Measurements from ENCODE around the gene IFNAR1. TPM values are rescaled to one million over a fixed set of nuclear protein-coding genes. Genes with fewer than 3 reads are reported as not detected.

Gene IFNAR1
- total RNA-seq = 47.6 TPM

- peak; percentile 94 for ATAC-seq
- DNase-seq (ENCODE audit: low spot score) = peak; percentile 98
These were observed at the start of gene IFNAR1 for GRCh38 chr21:33324291-33325221. Gene IFNAR1, plus strand, starts transcription at chr21:33324970. Its CDS starts 86 bp downstream, at chr21:33325056.

DNA sequence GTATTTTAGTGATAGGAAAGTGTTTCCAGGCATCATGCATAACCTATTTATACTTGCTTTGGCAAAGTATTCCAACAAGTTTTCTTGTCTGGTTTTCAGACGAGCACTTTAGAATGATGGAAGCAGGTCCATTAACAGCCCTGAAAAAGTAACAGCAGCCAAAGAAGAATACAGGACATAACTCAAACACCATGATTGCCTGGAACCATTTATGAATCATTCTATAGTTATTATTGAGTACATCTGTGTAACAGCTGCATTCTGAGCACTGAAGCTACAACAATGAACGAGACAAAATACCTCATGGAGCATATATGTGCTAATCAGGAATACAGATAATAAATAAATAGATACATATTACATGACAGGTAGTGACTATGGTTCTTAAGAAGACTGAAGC is 46.0 kb upstream of the IFNAR1 start:
- ATAC-seq (no peak), DNase-seq (ENCODE audit: low spot score) (no peak)

- no peak for ATAC-seq
- DNase-seq (ENCODE audit: low spot score) = no peak
These were observed 45.4 kb upstream of the IFNAR1 start for GRCh38 chr21:33279330-33279820.

GRCh38 chr21:33281096-33281652 is 43.6 kb upstream of the IFNAR1 start:
- no peak for DNase-seq (ENCODE audit: low spot score)
- ATAC-seq = no peak

DNA sequence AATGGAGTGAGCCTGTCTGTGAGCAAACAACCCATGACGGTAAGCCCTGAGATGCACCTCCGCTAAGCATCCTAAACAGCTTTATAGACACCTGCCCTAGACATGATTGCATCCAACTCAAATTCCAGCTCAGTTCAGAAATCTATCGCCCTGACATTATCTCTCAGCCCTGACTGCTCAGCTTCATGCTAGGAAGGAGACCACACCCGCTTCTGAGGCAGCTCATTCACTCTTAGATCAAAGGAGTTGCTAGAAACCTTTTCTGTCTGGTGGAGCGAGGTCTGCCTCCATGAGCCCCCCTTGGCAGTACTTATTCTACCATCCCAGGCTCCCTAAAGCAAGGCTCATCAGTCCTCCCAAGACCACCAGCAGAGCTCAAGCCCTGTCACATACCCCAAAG is 41.6 kb upstream of the IFNAR1 start:
- no peak for ATAC-seq
- DNase-seq (ENCODE audit: low spot score) = no peak

DNA sequence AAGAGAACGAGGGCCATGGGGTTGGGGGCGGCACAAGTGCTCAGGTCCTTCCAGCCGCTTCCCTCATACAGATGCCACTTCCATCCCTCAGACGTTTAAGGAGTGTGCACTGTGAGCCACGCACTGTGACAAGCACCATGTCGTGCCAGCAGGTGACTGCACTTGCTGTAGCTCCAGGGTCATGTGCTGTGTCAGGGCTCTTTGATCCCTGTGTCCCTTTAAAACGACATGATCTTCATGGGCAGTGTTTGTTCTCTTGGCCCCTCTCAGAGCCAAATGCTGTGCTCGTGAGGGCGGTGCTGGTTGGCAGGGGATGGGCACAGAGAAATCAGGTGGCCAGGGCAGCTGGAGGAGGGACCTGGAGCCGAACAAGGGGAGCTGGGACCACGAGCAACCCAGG is 38.7 kb upstream of the IFNAR1 start:
- DNase-seq (ENCODE audit: low spot score) = peak; percentile 94
- ATAC-seq = peak; percentile 78

DNA sequence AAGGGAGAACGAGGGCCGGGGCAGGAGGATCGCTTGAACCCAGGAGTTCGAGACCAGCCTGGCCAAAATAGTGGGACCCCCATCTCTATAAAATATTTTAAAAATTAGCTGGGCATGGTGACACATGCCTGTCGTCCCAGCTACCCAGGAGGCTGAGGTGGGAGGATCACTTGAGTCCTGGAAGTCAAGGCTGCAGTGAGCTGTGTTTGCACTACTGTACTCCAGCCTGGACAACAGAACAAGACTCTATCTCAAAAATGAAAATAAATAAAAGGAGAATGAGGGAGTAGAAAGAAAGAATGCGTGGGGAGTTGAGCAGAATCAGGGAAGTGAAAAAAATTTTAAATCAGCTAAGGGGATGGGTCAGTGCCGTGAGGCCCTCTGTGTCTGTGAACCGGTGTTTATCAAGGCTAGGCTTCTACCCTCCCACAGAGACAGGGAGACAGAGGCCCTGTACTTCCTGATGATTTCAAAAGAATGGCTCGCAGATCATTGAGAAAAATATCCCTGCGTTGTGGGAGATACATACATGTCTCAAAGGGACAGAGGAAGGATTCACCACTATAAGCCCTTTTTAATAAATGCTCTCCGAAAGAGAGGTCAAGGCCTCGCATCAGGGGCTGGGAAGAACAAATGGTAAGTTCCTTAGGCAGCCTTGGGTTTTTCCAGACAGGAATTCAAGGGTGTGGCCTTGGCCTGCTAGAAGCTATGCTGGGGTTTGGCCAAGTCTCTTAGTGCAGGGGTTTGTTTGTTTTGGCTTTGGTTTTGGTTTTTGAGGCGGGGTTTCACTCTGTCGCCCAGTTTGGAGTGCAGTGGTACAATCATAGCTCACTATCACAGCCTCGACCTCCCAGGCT is 37.9 kb upstream of the IFNAR1 start:
- peak; percentile 53 for ATAC-seq
- peak; percentile 78 for DNase-seq (ENCODE audit: low spot score)

DNA sequence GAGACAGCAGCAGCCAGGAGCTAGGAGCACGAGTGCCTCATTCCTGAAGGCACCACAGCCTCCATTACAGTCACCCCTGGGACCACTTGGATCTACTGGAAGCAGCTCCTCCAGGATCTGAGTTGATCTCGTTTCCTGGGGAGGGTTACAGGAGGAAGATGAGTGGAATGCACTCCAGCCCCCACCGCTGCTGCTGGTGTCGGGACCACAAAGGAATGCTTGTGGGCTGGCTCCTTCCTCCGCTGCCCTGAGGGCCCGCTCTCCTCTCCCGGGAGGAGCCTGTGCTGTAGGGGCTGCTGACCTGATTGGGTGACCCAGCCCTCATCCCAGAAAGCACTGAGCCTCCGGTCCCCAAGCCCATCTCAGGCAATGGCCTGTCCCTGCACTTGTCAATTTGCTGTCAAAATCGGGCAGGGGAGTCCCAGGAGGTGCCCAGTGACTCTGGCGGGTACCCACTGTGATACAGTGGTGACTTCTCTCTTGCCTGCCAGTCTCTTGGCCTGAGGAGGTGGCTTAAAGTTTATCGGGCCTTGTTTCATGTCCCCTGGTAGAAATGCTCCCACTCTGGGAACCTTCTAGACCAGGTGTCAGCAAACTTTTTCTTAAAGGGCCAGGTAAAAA is 35.5 kb upstream of the IFNAR1 start:
- DNase-seq (ENCODE audit: low spot score) (no peak), ATAC-seq (no peak)

DNA sequence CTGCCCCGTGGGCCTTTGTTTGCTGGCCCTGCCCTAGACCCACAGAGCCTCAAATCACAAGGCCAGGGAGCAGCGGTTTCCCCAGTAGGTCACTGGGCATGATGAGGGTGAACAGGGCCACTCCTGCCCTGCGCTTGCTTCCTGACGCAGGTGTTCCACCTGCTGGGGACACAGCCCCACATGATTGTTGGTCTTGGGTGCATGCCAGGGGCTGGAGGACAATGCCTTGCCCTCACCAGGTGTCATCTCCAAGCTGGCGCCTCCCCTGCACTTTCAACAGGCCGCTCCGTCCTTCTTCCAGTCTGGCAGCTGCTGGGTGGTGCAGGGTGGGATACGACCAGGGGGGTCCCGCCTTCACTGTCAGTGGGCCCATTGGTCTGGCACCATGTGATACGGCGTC is 34.3 kb upstream of the IFNAR1 start:
- peak; percentile 66 for ATAC-seq
- DNase-seq (ENCODE audit: low spot score) = peak; percentile 96

DNA sequence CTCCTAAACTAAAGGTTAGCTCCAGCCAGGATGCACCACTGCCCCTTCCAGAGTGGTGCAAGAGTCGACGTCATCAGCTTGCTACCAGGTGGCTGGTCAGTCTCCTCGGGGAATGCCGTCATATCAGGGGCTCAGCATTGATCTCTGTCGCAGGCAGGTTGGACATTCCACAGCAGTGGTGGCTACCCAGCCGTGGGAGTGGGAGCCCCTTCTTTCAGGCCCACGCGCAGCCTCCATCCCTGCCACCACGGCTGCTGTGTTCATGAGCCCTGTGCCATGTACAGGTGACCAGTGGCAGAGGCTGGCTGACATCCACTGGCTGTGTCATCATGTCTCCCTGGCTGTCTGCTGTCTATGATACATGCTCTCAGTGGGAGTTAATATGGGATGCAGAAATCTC is 33.1 kb upstream of the IFNAR1 start:
- ATAC-seq (no peak), DNase-seq (ENCODE audit: low spot score) (no peak)

- no peak for DNase-seq (ENCODE audit: low spot score)
- ATAC-seq = no peak
These were observed 32.0 kb upstream of the IFNAR1 start for GRCh38 chr21:33292724-33293123.

- ATAC-seq = no peak
- no peak for DNase-seq (ENCODE audit: low spot score)
These were observed 31.6 kb upstream of the IFNAR1 start for GRCh38 chr21:33293136-33293535.

DNA sequence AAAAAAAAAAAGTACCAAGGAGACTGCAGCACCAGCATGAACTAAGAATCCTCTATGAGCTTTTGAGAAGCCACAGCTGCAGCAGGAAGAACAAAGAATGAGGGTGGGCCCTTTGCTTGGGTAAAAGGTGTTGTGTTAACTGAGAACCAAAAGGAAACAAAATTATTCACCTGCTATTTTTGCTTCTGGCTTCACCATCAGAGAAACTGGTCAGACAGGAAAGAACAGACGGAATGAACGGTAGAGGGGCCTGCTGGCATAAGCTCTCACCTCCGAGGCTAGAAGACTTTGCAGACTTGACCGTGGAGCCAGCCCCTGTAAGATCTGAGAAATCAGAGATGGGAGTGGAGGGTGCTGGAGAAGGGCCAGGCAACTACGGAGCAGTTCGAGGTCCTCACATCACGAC is 31.0 kb upstream of the IFNAR1 start:
- DNase-seq (ENCODE audit: low spot score) = no peak
- no peak for ATAC-seq

DNA sequence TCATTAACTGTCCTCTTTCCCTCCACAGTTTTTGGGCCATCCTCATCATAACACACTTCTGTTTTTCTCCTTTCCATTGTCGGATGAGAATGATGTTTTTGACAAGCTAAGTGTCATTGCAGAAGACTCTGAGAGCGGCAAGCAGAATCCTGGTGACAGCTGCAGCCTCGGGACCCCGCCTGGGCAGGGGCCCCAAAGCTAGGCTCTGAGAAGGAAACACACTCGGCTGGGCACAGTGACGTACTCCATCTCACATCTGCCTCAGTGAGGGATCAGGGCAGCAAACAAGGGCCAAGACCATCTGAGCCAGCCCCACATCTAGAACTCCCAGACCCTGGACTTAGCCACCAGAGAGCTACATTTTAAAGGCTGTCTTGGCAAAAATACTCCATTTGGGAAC is 28.6 kb upstream of the IFNAR1 start:
- ATAC-seq (no peak), DNase-seq (ENCODE audit: low spot score) (no peak)

GRCh38 chr21:33299181-33299752 is 25.5 kb upstream of the IFNAR1 start:
- ATAC-seq = peak; percentile 29
- DNase-seq (ENCODE audit: low spot score) = no peak

DNA sequence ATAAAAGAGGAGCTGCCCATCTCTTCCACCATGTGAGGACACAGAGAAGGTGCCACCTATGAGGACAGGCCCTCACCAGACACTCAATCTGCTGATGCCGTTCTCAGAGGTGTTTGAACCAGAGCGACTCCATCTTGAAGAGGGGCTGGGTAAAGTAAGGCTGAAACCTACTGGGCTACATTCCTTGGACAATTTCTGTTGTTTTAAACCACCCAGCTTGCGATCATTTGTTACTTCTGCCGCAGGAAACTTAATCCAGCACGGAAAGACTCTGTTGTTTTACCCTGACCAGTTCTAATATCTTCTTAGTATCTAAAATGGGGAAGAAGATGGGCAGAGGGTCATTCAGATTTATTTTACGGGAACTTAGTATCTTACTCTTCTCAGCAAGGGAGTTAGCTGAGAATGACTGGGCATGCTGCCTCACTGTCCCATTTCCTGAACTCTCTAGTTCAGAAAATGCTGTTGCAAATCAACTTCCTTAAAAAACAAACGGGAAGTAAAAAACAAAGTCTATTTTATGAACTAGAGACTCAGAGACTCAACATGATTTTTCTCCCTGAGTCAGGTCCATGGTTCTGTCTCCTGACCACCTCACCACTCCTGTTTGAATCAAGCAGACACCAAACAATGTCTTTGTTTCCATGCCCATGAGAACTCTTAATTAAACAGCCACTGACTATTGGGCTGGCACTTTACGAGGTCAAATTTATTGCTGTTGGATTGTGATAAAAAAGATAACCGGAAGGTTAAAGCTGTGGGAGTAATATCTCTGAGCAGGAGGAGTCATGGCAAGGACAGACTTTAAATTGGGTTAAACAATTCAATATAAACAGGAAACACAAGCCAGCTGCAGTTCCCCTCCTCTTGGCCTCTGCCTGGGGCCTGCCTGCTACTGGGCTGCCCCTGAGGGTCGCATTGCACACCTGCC is 23.8 kb upstream of the IFNAR1 start:
- ATAC-seq = no peak
- DNase-seq (ENCODE audit: low spot score) = no peak

DNA sequence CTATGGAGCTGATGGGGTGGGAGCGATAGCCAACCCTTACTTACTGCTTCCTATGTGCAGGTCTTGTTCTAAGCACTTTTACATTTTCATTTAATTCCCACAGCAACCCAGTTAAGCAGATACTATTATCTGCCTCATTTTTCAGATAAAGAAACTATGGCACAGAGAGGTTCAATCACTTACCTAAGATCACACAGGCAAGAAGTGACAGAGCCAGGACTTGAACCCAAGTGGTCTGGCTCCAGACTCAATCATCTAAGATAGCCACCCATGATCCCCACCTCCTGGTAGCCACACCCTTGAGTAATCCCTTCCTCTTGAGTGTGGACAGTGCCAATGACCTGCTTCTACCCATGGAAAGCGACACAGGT is 23.2 kb upstream of the IFNAR1 start:
- DNase-seq (ENCODE audit: low spot score) (no peak), ATAC-seq (no peak)

DNA sequence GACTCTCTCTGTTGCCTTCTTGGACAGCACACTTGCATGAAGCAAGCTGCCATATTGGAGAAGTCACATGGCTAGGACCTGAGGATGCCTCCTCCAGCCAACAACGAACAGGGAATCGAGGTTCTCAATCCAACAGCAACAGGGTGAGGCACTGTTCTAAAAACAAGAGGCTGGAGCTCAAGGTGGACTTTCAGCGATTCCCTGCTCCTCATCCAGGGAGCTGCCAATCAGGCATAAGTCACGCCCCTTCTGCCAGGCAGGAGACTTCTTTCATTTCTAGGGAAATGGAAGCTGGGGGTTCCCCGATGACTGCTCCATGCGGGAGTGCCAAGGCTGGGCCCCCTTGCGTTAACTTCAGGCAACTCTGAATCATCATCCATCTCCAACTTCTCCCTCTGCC is 22.7 kb upstream of the IFNAR1 start:
- no peak for ATAC-seq
- no peak for DNase-seq (ENCODE audit: low spot score)

- no peak for DNase-seq (ENCODE audit: low spot score)
- no peak for ATAC-seq
These were observed 22.0 kb upstream of the IFNAR1 start for GRCh38 chr21:33302796-33303195.

- DNase-seq (ENCODE audit: low spot score) (no peak), ATAC-seq (peak; percentile 87)
These were observed 19.5 kb upstream of the IFNAR1 start for GRCh38 chr21:33305344-33305671.

Measured in left lobe of liver (tissue), 2 donors.